IMR-90 (cell line): ENCODE measurements around the gene KAZN. TPM values are rescaled to one million over a fixed set of nuclear protein-coding genes. Genes with fewer than 3 reads are reported as not detected.

ENCODE experiments used
- ATAC-seq: fragments of 200-7000 bp; cut with Tn5 transposase; 2 replicates; pipeline ENCODE4 v1.9.1; 2020; ENCODE audit warnings: low read depth, mild to moderate bottlenecking, moderate library complexity
- BruUV-seq: library from RNA; stranded (reverse); fragments of 400-500 nt; replicated peaks from 2 replicates; lab custom pipeline; 2021; lab: Mats Ljungman, UMichigan
- CTCF ChIA-PET: fragments of 300-600 bp; formaldehyde crosslinking; extraction: SDS; loops from one replicate; lab custom pipeline; 2021; ENCODE audit warnings: antibody characterized with exemption; lab: Yijun Ruan, JAX
- POLR2A ChIA-PET: fragments of 300-600 bp; sonication (Branson Sonifier 250); formaldehyde crosslinking; loops from one replicate; lab custom pipeline; 2022; ENCODE audit warnings: antibody characterized with exemption; ENCODE audit not compliant: unreplicated experiment; lab: Charles Lee
- DNase-seq: peaks from one replicate; pipeline ENCODE4 v3.0.0; 2013
- H2AFZ ChIP-seq: replicated peaks from 2 replicates; pipeline ENCODE3; 2013; ENCODE audit warnings: low read length, mild to moderate bottlenecking; ENCODE audit not compliant: poor library complexity
- H2AK5ac ChIP-seq: 2 replicates; pipeline ENCODE4 v1.6.1; 2013; ENCODE audit warnings: low read depth, low read length, inconsistent platforms
- H2AK9ac ChIP-seq: replicated peaks from 2 replicates; pipeline ENCODE3; 2013; ENCODE audit warnings: mild to moderate bottlenecking, low read depth, low read length, moderate library complexity; ENCODE audit not compliant: poor library complexity
- H2BK120ac ChIP-seq: 2 replicates; pipeline ENCODE4 v1.6.1; 2013; ENCODE audit warnings: low read depth, low read length, inconsistent platforms
- H2BK15ac ChIP-seq: 3 replicates; pipeline ENCODE4 v1.6.1; 2013; ENCODE audit warnings: low read depth, low read length, inconsistent platforms
- H2BK20ac ChIP-seq: 2 replicates; pipeline ENCODE4 v1.6.1; 2013; ENCODE audit warnings: low read depth, mild to moderate bottlenecking, inconsistent platforms, low read length, moderate library complexity
- H2BK5ac ChIP-seq: 2 replicates; pipeline ENCODE4 v1.6.1; 2013; ENCODE audit warnings: mild to moderate bottlenecking, low read depth, low read length, inconsistent platforms; ENCODE audit not compliant: poor library complexity, severe bottlenecking
- H3K14ac ChIP-seq: replicated peaks from 2 replicates; pipeline ENCODE4 v1.6.1; 2013; ENCODE audit warnings: low read depth, low read length, inconsistent platforms
- H3K18ac ChIP-seq: 2 replicates; pipeline ENCODE4 v1.6.1; 2013; ENCODE audit warnings: low read depth, low read length, control low read depth
- H3K23ac ChIP-seq: 2 replicates; pipeline ENCODE4 v1.6.1; 2013; ENCODE audit warnings: low read depth, low read length, inconsistent platforms
- H3K27ac ChIP-seq: 2 replicates; pipeline ENCODE4 v1.5.1; 2013; ENCODE audit warnings: mild to moderate bottlenecking, control low read depth, low read length; ENCODE audit not compliant: insufficient read depth
- H3K27me3 ChIP-seq: 2 replicates; pipeline ENCODE4 v1.6.1; 2013; ENCODE audit warnings: low read length; ENCODE audit not compliant: control insufficient read depth, insufficient read depth
- H3K36me3 ChIP-seq: 2 replicates; pipeline ENCODE4 v1.6.1; 2013; ENCODE audit warnings: low read length, mixed read lengths; ENCODE audit not compliant: control insufficient read depth, insufficient read depth
- H3K4ac ChIP-seq: 2 replicates; pipeline ENCODE4 v1.6.1; 2013; ENCODE audit warnings: low read depth, low read length, inconsistent platforms
- H3K4me1 ChIP-seq: 2 replicates; pipeline ENCODE4 v1.6.1; 2013; ENCODE audit warnings: low read length, mixed read lengths; ENCODE audit not compliant: control insufficient read depth, insufficient read depth
- H3K4me2 ChIP-seq: 2 replicates; pipeline ENCODE4 v1.6.1; 2013; ENCODE audit warnings: low read depth, mild to moderate bottlenecking, control low read depth, low read length, moderate library complexity
- H3K4me3 ChIP-seq: 2 replicates; pipeline ENCODE4 v1.5.1; 2013; ENCODE audit warnings: low read depth, mild to moderate bottlenecking, control low read depth, low read length, moderate library complexity; ENCODE audit not compliant: insufficient read depth
- H3K56ac ChIP-seq: 2 replicates; pipeline ENCODE4 v1.6.1; 2013; ENCODE audit warnings: low read length, inconsistent platforms; ENCODE audit not compliant: insufficient read depth; ENCODE audit errors: extremely low read depth
- H3K79me1 ChIP-seq, 2 experiments: 2 replicates each; pipeline ENCODE4 v1.6.1; 2013; ENCODE audit warnings: low read length in 2 of 2, inconsistent platforms in 1 of 2, low read depth in 1 of 2
- H3K9ac ChIP-seq: 2 replicates; pipeline ENCODE4 v1.6.1; 2013; ENCODE audit warnings: low read depth, low read length, control low read depth
- H3K9me1 ChIP-seq: 2 replicates; pipeline ENCODE4 v1.6.1; 2013; ENCODE audit warnings: low read length, inconsistent platforms; ENCODE audit not compliant: insufficient read depth
- H3K9me3 ChIP-seq: 2 replicates; pipeline ENCODE4 v1.6.1; 2013; ENCODE audit warnings: low read length; ENCODE audit not compliant: control insufficient read depth, insufficient read depth
- H4K20me1 ChIP-seq: 2 replicates; pipeline ENCODE4 v1.6.1; 2013; ENCODE audit warnings: low read length, inconsistent platforms; ENCODE audit not compliant: insufficient read depth
- H4K5ac ChIP-seq: 2 replicates; pipeline ENCODE4 v1.6.1; 2013; ENCODE audit warnings: mild to moderate bottlenecking, low read depth, low read length, control low read depth
- H4K8ac ChIP-seq, 2 experiments: 2 replicates each; pipeline ENCODE4 v1.6.1; 2013; ENCODE audit warnings: low read depth in 2 of 2, low read length in 2 of 2, control low read depth in 1 of 2, inconsistent platforms in 1 of 2
- H4K91ac ChIP-seq: 2 replicates; pipeline ENCODE4 v1.6.1; 2013; ENCODE audit warnings: low read depth, low read length, inconsistent platforms; ENCODE audit not compliant: insufficient read depth
- BHLHE40 ChIP-seq: fragments of 150-350 bp; IDR thresholded peaks from 2 replicates; pipeline ENCODE4 v1.6.1; 2016; ENCODE audit warnings: mild to moderate bottlenecking, low read depth, low read length
- CEBPB ChIP-seq: IDR thresholded peaks from 2 replicates; pipeline ENCODE4 v1.6.1; 2012; ENCODE audit warnings: low read depth, low read length, improper control_type of control experiment
- CHD1 ChIP-seq: IDR thresholded peaks from 2 replicates; pipeline ENCODE4 v1.6.1; 2012; ENCODE audit warnings: low read depth, low read length, improper control_type of control experiment
- ELK1 ChIP-seq: fragments of 150-350 bp; IDR thresholded peaks from 2 replicates; pipeline ENCODE4 v1.6.1; 2016; ENCODE audit warnings: low read depth, mild to moderate bottlenecking, low read length, moderate library complexity, borderline replicate concordance
- FOS ChIP-seq: fragments of 150-350 bp; IDR thresholded peaks from 2 replicates; pipeline ENCODE4 v1.6.1; 2016; ENCODE audit warnings: low read depth, low read length
- MAFK ChIP-seq: IDR thresholded peaks from 2 replicates; pipeline ENCODE4 v1.6.1; 2012; ENCODE audit warnings: low read depth, low read length, improper control_type of control experiment
- MXI1 ChIP-seq: IDR thresholded peaks from 2 replicates; pipeline ENCODE4 v1.6.1; 2012; ENCODE audit warnings: low read depth, mild to moderate bottlenecking, low read length, moderate library complexity, borderline replicate concordance
- NFE2L2 ChIP-seq: fragments of 150-350 bp; IDR thresholded peaks from 2 replicates; pipeline ENCODE4 v1.6.1; 2016; ENCODE audit warnings: low read depth, mild to moderate bottlenecking, low read length
- POLR2A ChIP-seq: IDR thresholded peaks from 2 replicates; pipeline ENCODE4 v1.6.1; 2012; ENCODE audit warnings: mild to moderate bottlenecking, low read depth, low read length
- RAD21 ChIP-seq: IDR thresholded peaks from 2 replicates; pipeline ENCODE4 v1.6.1; 2012; ENCODE audit warnings: low read length, improper control_type of control experiment
- RCOR1 ChIP-seq: IDR thresholded peaks from 2 replicates; pipeline ENCODE4 v1.6.1; 2012; ENCODE audit warnings: mild to moderate bottlenecking, low read length, improper control_type of control experiment; ENCODE audit not compliant: insufficient replicate concordance
- RFX5 ChIP-seq: IDR thresholded peaks from 2 replicates; pipeline ENCODE4 v1.8.0; 2012; ENCODE audit warnings: low read depth, mild to moderate bottlenecking, low read length, moderate library complexity
- SMC3 ChIP-seq: fragments of 150-350 bp; IDR thresholded peaks from 2 replicates; pipeline ENCODE4 v1.6.1; 2016; ENCODE audit warnings: low read depth, mild to moderate bottlenecking, antibody characterized with exemption, low read length, moderate library complexity
- USF2 ChIP-seq: fragments of 150-350 bp; IDR thresholded peaks from 2 replicates; pipeline ENCODE4 v1.6.1; 2017; ENCODE audit warnings: mild to moderate bottlenecking, antibody characterized with exemption, low read length, low read depth
- WGBS, 2 experiments: methylation state at CpG; one replicate each; pipeline versions ENCODE4 v1.1.5 to v1.1.7; 2013; ENCODE audit warnings: missing lambda C conversion rate in 2 of 2; ENCODE audit not compliant: insufficient read length in 1 of 2; ENCODE audit errors: extremely low coverage in 2 of 2; 5-methylcytosine and 5-hydroxymethylcytosine counted together
- dilution Hi-C: fragments of 300-500 bp; cut with HindIII; formaldehyde crosslinking; loops from one replicate; pipeline ENCODE4 v1.14.3; 2018; ENCODE audit warnings: low sequenced_read_pairs; ENCODE audit not compliant: unreplicated experiment
- in situ Hi-C: fragments of 300-500 bp; cut with MboI; formaldehyde crosslinking; loops from 3 replicates; pipeline ENCODE4 v1.14.3; 2019; ENCODE audit warnings: low sequenced_read_pairs, inconsistent platforms, mixed read lengths
- intact Hi-C: fragments of 100-400 bp; cut with micrococcal nuclease; formaldehyde crosslinking; loops from 2 replicates; pipeline ENCODE4 v1.10.0; 2022
- polyA plus RNA-seq, 3 experiments: library from polyadenylated mRNA; depleted of rRNA; stranded (reverse); fragments of >200 nt; gene quantifications; 2 replicates each; pipeline ENCODE4 v1.2.3, GENCODE V29; 2012; ENCODE audit warnings: low replicate concordance in 1 of 3
- total RNA-seq: library from RNA; depleted of rRNA; stranded (reverse); fragments of >200 nt; gene quantifications from 2 replicates; pipeline ENCODE4 v1.2.3, GENCODE V29; 2012

KAZN gene
- total and polyA plus RNA-seq, 2 of the 4 experiments (the other 2 are of a cell fraction) = 5.2 to 10.5 TPM

- DNase-seq (no peak), ATAC-seq (no peak)
- H3K4ac ChIP-seq = no peak overlapping the region
- H2BK5ac ChIP-seq = peak overlapping the region; percentile 18
- WGBS, 2 experiments = 80% methylated on average over 1 of the region's 2 CpGs; no CpG with 5 or more reads in 1 of the 2 experiments
- peaks cover 4% of the 10 kb centered on the region for H3K9me3 ChIP-seq
- H4K20me1 ChIP-seq = no peaks in the 10 kb centered on the region
- no peak overlapping the region for H3K18ac ChIP-seq
- no peaks in the 10 kb centered on the region for H3K36me3 ChIP-seq
- in situ Hi-C loops = no loop called here
- no peak overlapping the region for H2BK15ac ChIP-seq
- no peak overlapping the region for H4K5ac ChIP-seq
- no peak for TF ChIP-seq MXI1
- TF ChIP-seq MAFK = no peak
- TF ChIP-seq USF2 = no peak
- no peak for TF ChIP-seq RFX5
- TF ChIP-seq ELK1 = no peak
- TF ChIP-seq RCOR1 = no peak
- TF ChIP-seq SMC3 = no peak
- no peak for TF ChIP-seq FOS
- TF ChIP-seq NFE2L2 = no peak
- TF ChIP-seq POLR2A = no peak
- no peak for TF ChIP-seq CHD1
- TF ChIP-seq RAD21 = no peak
- TF ChIP-seq BHLHE40 = no peak
- TF ChIP-seq CEBPB = no peak
- no peak overlapping the region for H3K9ac ChIP-seq
- intact Hi-C loops = loop anchor here (10.0 kb wide), 1 partner anchor 469 kb away; no protein-coding TSS in a partner anchor
- ChIA-PET POLR2A (no interaction called here), CTCF (no interaction called here)
- H2AFZ ChIP-seq = no peak overlapping the region
- no peak overlapping the region for H3K14ac ChIP-seq
- H2BK120ac ChIP-seq = no peak overlapping the region
- H2AK9ac ChIP-seq = no peak overlapping the region
- no peak overlapping the region for H3K4me2 ChIP-seq
- no peak overlapping the region for H3K4me3 ChIP-seq
- H3K27me3 ChIP-seq = no peaks in the 10 kb centered on the region; the same call in 1 of the 2 replicates
- H3K27ac ChIP-seq = no peak overlapping the region
- no peaks in the 10 kb centered on the region for H3K79me1 ChIP-seq
- H2BK20ac ChIP-seq = no peak overlapping the region
- H2AK5ac ChIP-seq = no peak overlapping the region
- no peak overlapping the region for H4K8ac ChIP-seq
- BruUV-seq = no TSS peak
- no peak overlapping the region for H3K56ac ChIP-seq
- no peaks in the 10 kb centered on the region for H3K9me1 ChIP-seq
- dilution Hi-C loops = no loop called here
- H4K91ac ChIP-seq = no peak overlapping the region
- H3K23ac ChIP-seq = no peak overlapping the region
- no peaks in the 10 kb centered on the region; the same call in 1 of the 2 replicates for H3K4me1 ChIP-seq
These were observed 22.3 kb upstream of the KAZN start for GRCh38 chr1:14576155-14576554.
